MM.1S (cell line): ENCODE results near the gene KCNJ15.

Source experiments
- EZH2phosphoT487 ChIP-seq: fragments of 300-600 bp; sonication (generic); IDR thresholded peaks from 2 replicates; pipeline ENCODE4 v1.6.1; 2018; ENCODE audit warnings: antibody characterized with exemption, low read length
- TF ChIP-seq, protein P1 (sequence below): fragments of 300-600 bp; sonication (generic); IDR thresholded peaks from 2 replicates; pipeline ENCODE4 v1.5.1; 2016; ENCODE audit warnings: antibody characterized with exemption, low read length, mixed read lengths

DNA sequence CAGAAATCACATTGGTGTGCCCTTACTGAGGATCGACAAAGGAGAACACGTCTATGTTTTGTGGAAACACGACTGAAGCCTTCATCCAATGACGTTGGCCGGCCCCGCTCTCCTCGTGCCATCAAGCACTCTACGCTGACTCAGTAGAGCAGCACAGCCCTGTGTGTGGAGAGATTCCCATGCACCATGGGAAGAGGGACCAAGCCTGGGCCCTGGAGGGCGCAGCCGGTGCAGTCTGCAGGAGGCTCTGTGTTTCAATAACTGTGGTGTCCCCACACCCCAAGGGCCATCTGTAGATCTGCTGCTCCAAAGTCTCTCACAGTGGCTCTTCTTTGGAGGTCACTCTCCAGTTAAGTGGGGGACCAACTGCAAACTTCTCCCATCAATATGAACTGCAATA, 97.4 kb downstream of the KCNJ15 start:
- TF ChIP-seq, protein P1, sequence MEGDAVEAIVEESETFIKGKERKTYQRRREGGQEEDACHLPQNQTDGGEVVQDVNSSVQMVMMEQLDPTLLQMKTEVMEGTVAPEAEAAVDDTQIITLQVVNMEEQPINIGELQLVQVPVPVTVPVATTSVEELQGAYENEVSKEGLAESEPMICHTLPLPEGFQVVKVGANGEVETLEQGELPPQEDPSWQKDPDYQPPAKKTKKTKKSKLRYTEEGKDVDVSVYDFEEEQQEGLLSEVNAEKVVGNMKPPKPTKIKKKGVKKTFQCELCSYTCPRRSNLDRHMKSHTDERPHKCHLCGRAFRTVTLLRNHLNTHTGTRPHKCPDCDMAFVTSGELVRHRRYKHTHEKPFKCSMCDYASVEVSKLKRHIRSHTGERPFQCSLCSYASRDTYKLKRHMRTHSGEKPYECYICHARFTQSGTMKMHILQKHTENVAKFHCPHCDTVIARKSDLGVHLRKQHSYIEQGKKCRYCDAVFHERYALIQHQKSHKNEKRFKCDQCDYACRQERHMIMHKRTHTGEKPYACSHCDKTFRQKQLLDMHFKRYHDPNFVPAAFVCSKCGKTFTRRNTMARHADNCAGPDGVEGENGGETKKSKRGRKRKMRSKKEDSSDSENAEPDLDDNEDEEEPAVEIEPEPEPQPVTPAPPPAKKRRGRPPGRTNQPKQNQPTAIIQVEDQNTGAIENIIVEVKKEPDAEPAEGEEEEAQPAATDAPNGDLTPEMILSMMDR, result no peak
- no peak for TF ChIP-seq EZH2phosphoT487
